ENCODE measurements around the gene ZC3H12C. TPM values are rescaled to one million over a fixed set of nuclear protein-coding genes. Genes with fewer than 3 reads are reported as not detected.

Gene ZC3H12C
- total RNA-seq, 2 experiments from 2014 or later: not detected

- no peaks in the 10 kb centered on the region for H3K4me1 ChIP-seq (ENCODE audit: insufficient read depth, low read length, poor library complexity, severe bottlenecking)
- POLR2A ChIA-PET: interaction anchor here (1.0 kb wide), 1 partner anchor 163 kb away, joined by 3 read pairs; no protein-coding TSS in a partner anchor
- CTCF ChIA-PET (ENCODE audit: unreplicated experiment): no interaction called here
- H3K9me2 ChIP-seq (ENCODE audit: insufficient read depth, low read length): 0 out of 2 replicates have a peak, but pooled peaks cover 4% of the 10 kb centered on the region
- intact Hi-C loops (cut with micrococcal nuclease; ENCODE audit: unreplicated experiment): no loop called here
- no peaks in the 10 kb centered on the region for H3K36me3 ChIP-seq (ENCODE audit: insufficient read depth, low read length)
- 0 out of 2 replicates have a peak, but pooled peaks cover 5% of the 10 kb centered on the region for H3K9me3 ChIP-seq (ENCODE audit: low read length)
- no peak overlapping the region for H2AFZ ChIP-seq (ENCODE audit: low read length)
- H3K79me2 ChIP-seq (ENCODE audit: insufficient read depth, low read depth, low read length): no peaks in the 10 kb centered on the region
- H4K20me1 ChIP-seq (ENCODE audit: insufficient read depth, low read length): no peaks in the 10 kb centered on the region
- no peak overlapping the region for H3K4me2 ChIP-seq (ENCODE audit: low read length)
- no peak for DNase-seq (ENCODE audit: low spot score)
- no TSS peak for BruUV-seq (replicated peaks)
- TF ChIP-seq CTCF (conservative IDR thresholded peaks at IDR 0.05; ENCODE audit: low read length) (no peak), EZH2phosphoT487 (IDR thresholded peaks at IDR 0.05; ENCODE audit: borderline replicate concordance, low read depth, low read length) (no peak)
- H3K4me3 ChIP-seq (ENCODE audit: low read depth, low read length, poor library complexity, severe bottlenecking): no peak overlapping the region
- H3K27ac ChIP-seq (ENCODE audit: low read depth, low read length, poor library complexity, severe bottlenecking): no peak overlapping the region
Measured at GRCh38 chr11:110106713-110107274, 13.6 kb downstream of the ZC3H12C start.

DNA sequence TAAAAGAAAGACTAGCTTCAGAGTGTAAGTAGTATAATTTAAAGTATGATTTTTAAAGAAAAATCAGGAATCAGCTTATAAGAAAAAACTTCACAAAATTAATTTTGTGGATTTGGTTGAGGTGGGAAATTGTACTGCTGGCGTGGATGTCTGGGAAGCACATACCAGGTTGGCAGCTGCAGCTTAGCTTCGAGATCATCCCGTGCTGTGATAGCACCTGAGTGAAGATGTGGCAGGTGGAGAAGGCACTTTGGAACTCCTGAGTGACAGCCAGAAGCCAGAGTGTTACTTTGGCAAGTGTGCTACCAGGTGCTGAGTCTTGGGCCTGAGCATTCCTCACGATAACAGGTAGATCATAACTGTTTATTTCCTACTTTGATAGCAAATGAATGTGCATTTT, 17.7 kb downstream of the ZC3H12C start:
- no peak overlapping the region for H3K4me3 ChIP-seq (ENCODE audit: low read depth, low read length, poor library complexity, severe bottlenecking)
- no peak overlapping the region for H3K27ac ChIP-seq (ENCODE audit: low read depth, low read length, poor library complexity, severe bottlenecking)
- H4K20me1 ChIP-seq (ENCODE audit: insufficient read depth, low read length): no peaks in the 10 kb centered on the region
- H2AFZ ChIP-seq (ENCODE audit: low read length): no peak overlapping the region
- no peaks in the 10 kb centered on the region for H3K36me3 ChIP-seq (ENCODE audit: insufficient read depth, low read length)
- H3K9me2 ChIP-seq (ENCODE audit: insufficient read depth, low read length): 0 out of 2 replicates have a peak, but pooled peaks cover 4% of the 10 kb centered on the region
- ChIA-PET POLR2A (interaction anchor here (0.6 to 1.0 kb wide), 3 partner anchors 64 to 241 kb away, joined by 3 to 5 read pairs (median 3); no protein-coding TSS in a partner anchor), CTCF (ENCODE audit: unreplicated experiment) (no interaction called here)
- 0 out of 2 replicates have a peak, but pooled peaks cover 5% of the 10 kb centered on the region for H3K9me3 ChIP-seq (ENCODE audit: low read length)
- intact Hi-C loops (cut with micrococcal nuclease; ENCODE audit: unreplicated experiment): no loop called here
- TF ChIP-seq EZH2phosphoT487 (IDR thresholded peaks at IDR 0.05; ENCODE audit: borderline replicate concordance, low read depth, low read length) (no peak), CTCF (conservative IDR thresholded peaks at IDR 0.05; ENCODE audit: low read length) (no peak)
- no peaks in the 10 kb centered on the region for H3K79me2 ChIP-seq (ENCODE audit: insufficient read depth, low read depth, low read length)
- H3K4me2 ChIP-seq (ENCODE audit: low read length): no peak overlapping the region
- BruUV-seq (replicated peaks): no TSS peak
- no peaks in the 10 kb centered on the region for H3K4me1 ChIP-seq (ENCODE audit: insufficient read depth, low read length, poor library complexity, severe bottlenecking)
- no peak for DNase-seq (ENCODE audit: low spot score)

DNA sequence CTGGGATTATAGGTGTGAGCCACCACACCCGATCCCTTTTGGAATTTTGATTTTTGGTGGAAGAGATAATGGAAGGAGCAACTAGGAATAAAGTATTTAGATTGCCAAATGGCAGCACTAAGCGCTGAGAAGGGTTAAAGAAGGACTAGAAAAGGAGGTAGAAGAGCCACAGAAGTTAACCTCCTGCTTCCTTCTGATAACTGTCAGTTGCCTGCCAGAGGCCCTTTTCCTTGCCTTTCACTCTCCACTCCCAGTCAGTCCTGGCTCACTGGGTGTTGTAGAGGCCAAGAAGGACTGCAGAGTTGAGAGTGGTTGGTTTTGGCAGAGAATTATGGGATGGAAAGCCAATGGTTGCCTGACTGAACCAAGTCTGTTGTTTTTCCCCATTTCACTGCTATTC, 19.3 kb downstream of the ZC3H12C start:
- Histone ChIP-seq H3K4me2 (ENCODE audit: low read length) (no peak overlapping the region), H3K4me3 (ENCODE audit: low read depth, low read length, poor library complexity, severe bottlenecking) (no peak overlapping the region), H3K27ac (ENCODE audit: low read depth, low read length, poor library complexity, severe bottlenecking) (no peak overlapping the region), H3K36me3 (ENCODE audit: insufficient read depth, low read length) (no peaks in the 10 kb centered on the region), H3K9me2 (ENCODE audit: insufficient read depth, low read length) (0 out of 2 replicates have a peak, but pooled peaks cover 4% of the 10 kb centered on the region), H2AFZ (ENCODE audit: low read length) (no peak overlapping the region), H3K79me2 (ENCODE audit: insufficient read depth, low read depth, low read length) (no peaks in the 10 kb centered on the region), H3K4me1 (ENCODE audit: insufficient read depth, low read length, poor library complexity, severe bottlenecking) (no peaks in the 10 kb centered on the region), H4K20me1 (ENCODE audit: insufficient read depth, low read length) (no peaks in the 10 kb centered on the region), H3K9me3 (ENCODE audit: low read length) (no peaks in the 10 kb centered on the region)
- BruUV-seq (replicated peaks): no TSS peak
- TF ChIP-seq CTCF (conservative IDR thresholded peaks at IDR 0.05; ENCODE audit: low read length) (no peak), EZH2phosphoT487 (IDR thresholded peaks at IDR 0.05; ENCODE audit: borderline replicate concordance, low read depth, low read length) (no peak)
- intact Hi-C loops (cut with micrococcal nuclease; ENCODE audit: unreplicated experiment): no loop called here
- ChIA-PET CTCF (ENCODE audit: unreplicated experiment) (no interaction called here), POLR2A (interaction anchor here (0.7 kb wide), 1 partner anchor 908 kb away, joined by 3 read pairs; no protein-coding TSS in a partner anchor)
- DNase-seq (ENCODE audit: low spot score): no peak
